Gastrocnemius medialis (tissue), 4 donors: ENCODE results near the gene USH2A. TPM values are rescaled to one million over a fixed set of nuclear protein-coding genes. Genes with fewer than 3 reads are reported as not detected.

Experiments
- ATAC-seq, 2 donors: fragments of 150-250 bp; one replicate each; pipeline ENCODE4 v1.9.1; 2016
- DNase-seq, 2 donors: peaks; one replicate each; pipeline ENCODE4 v3.0.0-alpha.2; 2019
- H3K27ac ChIP-seq, 4 donors: fragments of 200-600 bp; sonication (generic); 1 replicate in 1 of 4; 2 replicates in 3 of 4; pipeline ENCODE4 v1.5.1; 2016 to 2018; ENCODE audit warnings: mild to moderate bottlenecking in 2 of 4, moderate library complexity in 1 of 4
- H3K27me3 ChIP-seq, 3 donors: fragments of 200-600 bp; sonication (generic) in 2 of 3; 1 replicate in 1 of 3; 2 replicates in 2 of 3; pipeline versions ENCODE4 v1.5.1 to v1.6.0; 2016 to 2019; ENCODE audit warnings: mild to moderate bottlenecking in 1 of 3, moderate library complexity in 1 of 3
- H3K36me3 ChIP-seq, 2 donors: fragments of 200-600 bp; sonication (generic) in 1 of 2; one replicate each; pipeline ENCODE4 v1.5.1; 2017 to 2018
- H3K4me1 ChIP-seq, 2 donors: fragments of 200-600 bp; sonication (generic) in 1 of 2; one replicate each; pipeline ENCODE4 v1.5.1; 2016 to 2017; ENCODE audit warnings: mild to moderate bottlenecking in 2 of 2
- H3K4me3 ChIP-seq, 4 donors: fragments of 200-600 bp; sonication (generic) in 3 of 4; 1 replicate in 1 of 4; 2 replicates in 3 of 4; pipeline ENCODE4 v1.5.1; 2016 to 2019; ENCODE audit warnings: mild to moderate bottlenecking in 2 of 4
- H3K9me3 ChIP-seq, 3 donors: fragments of 200-600 bp; sonication (generic) in 2 of 3; 1 replicate in 1 of 3; 2 replicates in 2 of 3; pipeline ENCODE4 v1.5.1; 2016 to 2019
- POLR2A ChIP-seq, 2 donors: fragments of 450-650 bp; IDR thresholded peaks; one replicate each; pipeline ENCODE4 v1.6.1; 2017; ENCODE audit warnings: antibody characterized with exemption in 2 of 2, mild to moderate bottlenecking in 2 of 2, moderate library complexity in 2 of 2
- in situ Hi-C, 4 donors: fragments of 200-750 bp; cut with MboI; loops; one replicate each; pipeline versions ENCODE4 v1.15.0 to v1.8.0; 2017; ENCODE audit warnings: low sequenced_read_pairs in 4 of 4
- intact Hi-C: fragments of 100-400 bp; cut with DNase I; formaldehyde crosslinking; loops from one replicate; pipeline ENCODE4 v1.15.1; 2023; ENCODE audit warnings: low total_unique reads
- total RNA-seq, 4 donors: library from RNA; depleted of rRNA; stranded (reverse); fragments of >200 nt; gene quantifications; one replicate each; pipeline versions ENCODE4 v1.1.0 to v1.2.3, GENCODE V29; 2016
- TF ChIP-seq, protein P1 (sequence below), 5 experiments: fragments of 450-650 bp in 3 of 5; fragments of 200-600 bp in 2 of 5; sonication (generic) in 2 of 5; IDR thresholded peaks in 4 of 5; conservative IDR thresholded peaks in 1 of 5; 1 replicate in 4 of 5; 2 replicates in 1 of 5; pipeline ENCODE4 v1.5.1; 2016 to 2019; ENCODE audit warnings: antibody characterized with exemption in 5 of 5, mild to moderate bottlenecking in 3 of 5, moderate library complexity in 3 of 5

USH2A gene
- total RNA-seq, 4 donors from 2014 or later, result 0.02 TPM; not detected in 3

DNA sequence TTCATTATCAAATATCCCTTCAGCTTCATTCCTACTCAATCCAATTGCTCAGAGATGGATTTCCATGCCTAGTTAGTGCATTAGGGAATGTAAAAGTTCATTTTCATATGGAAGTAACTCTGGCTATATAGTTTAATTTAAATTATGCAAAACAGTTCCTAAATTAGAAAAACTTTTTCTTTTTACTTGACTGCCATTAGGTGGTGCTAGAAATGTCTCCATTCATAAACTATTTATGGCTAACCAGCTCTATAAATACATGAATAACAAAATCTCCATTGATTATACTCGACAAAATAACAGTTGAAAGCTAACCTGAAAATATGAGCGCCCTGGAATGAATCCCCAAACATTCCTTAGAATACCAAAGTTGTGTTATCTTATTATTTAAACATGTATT is 311.4 kb downstream of the USH2A start:
- Histone ChIP-seq H3K4me3 (no peak overlapping the region), H3K9me3 (no peaks in the 10 kb centered on the region), H3K27me3 (no peaks in the 10 kb centered on the region), H3K36me3 (no peaks in the 10 kb centered on the region), H3K27ac (no peak overlapping the region), H3K4me1 (no peaks in the 10 kb centered on the region)
- TF ChIP-seq, protein P1, sequence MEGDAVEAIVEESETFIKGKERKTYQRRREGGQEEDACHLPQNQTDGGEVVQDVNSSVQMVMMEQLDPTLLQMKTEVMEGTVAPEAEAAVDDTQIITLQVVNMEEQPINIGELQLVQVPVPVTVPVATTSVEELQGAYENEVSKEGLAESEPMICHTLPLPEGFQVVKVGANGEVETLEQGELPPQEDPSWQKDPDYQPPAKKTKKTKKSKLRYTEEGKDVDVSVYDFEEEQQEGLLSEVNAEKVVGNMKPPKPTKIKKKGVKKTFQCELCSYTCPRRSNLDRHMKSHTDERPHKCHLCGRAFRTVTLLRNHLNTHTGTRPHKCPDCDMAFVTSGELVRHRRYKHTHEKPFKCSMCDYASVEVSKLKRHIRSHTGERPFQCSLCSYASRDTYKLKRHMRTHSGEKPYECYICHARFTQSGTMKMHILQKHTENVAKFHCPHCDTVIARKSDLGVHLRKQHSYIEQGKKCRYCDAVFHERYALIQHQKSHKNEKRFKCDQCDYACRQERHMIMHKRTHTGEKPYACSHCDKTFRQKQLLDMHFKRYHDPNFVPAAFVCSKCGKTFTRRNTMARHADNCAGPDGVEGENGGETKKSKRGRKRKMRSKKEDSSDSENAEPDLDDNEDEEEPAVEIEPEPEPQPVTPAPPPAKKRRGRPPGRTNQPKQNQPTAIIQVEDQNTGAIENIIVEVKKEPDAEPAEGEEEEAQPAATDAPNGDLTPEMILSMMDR (IDR thresholded peaks at IDR 0.05 in 4 of 5, conservative IDR thresholded peaks at IDR 0.05 in 1 of 5), result no peak
- no peak for TF ChIP-seq POLR2A (IDR thresholded peaks at IDR 0.05)
- intact Hi-C loops (no loop called here), in situ Hi-C loops (no loop called here)
- ATAC-seq (no peak), DNase-seq (no peak)

DNA sequence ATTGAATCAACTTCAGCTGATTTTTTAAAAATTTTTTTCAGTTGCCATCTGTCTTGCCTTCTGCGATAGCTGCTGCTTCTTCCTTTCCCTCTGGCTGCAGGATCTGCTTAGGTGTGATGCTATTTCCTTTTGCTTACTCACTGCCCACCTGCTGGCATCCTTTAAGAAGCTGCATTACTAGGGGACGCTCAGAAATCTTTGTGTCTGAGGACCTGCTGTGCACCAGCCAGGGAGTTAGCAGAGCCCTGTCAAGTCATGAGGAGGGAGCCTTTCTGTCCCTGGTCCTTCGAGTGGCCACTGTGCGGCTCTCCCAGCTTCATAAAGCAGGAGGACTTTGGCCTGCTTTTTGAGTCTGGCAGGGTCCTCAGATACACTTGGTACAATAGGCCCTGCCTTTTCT is 327.8 kb downstream of the USH2A start:
- no peaks in the 10 kb centered on the region for H3K4me1 ChIP-seq
- DNase-seq, result no peak
- no peak overlapping the region for H3K4me3 ChIP-seq
- H3K36me3 ChIP-seq, result no peaks in the 10 kb centered on the region
- H3K9me3 ChIP-seq, result no peaks in the 10 kb centered on the region
- in situ Hi-C loops, result no loop called here
- TF ChIP-seq, protein P1 (IDR thresholded peaks at IDR 0.05 in 4 of 5, conservative IDR thresholded peaks at IDR 0.05 in 1 of 5), result no peak
- H3K27me3 ChIP-seq, result no peaks in the 10 kb centered on the region
- no peak for ATAC-seq
- intact Hi-C loops, result no loop called here
- H3K27ac ChIP-seq, result no peak overlapping the region

DNA sequence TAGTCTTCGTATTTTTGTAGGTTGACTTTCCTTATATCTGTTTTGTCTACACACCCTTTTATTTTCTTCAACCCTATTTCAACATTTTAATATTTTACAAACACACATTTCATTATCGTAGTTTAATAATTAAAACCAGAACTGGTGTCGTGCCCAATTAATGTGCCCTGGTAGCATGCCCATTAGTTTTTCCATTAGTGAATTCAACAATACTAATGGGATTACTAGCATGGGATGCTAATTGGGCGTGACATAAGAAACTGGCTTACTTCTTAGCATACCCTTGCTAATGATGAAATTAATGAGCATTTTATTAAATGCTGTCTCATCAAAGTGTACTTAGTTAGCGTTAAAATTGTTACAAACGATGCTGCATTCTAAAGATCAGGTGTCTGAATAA is 332.7 kb downstream of the USH2A start:
- no peak overlapping the region for H3K4me3 ChIP-seq
- no peaks in the 10 kb centered on the region for H3K9me3 ChIP-seq
- in situ Hi-C loops, result no loop called here
- no peak for DNase-seq
- no peaks in the 10 kb centered on the region for H3K27me3 ChIP-seq
- H3K36me3 ChIP-seq, result no peaks in the 10 kb centered on the region
- no peak for TF ChIP-seq POLR2A (IDR thresholded peaks at IDR 0.05)
- TF ChIP-seq, protein P1 (IDR thresholded peaks at IDR 0.05 in 4 of 5, conservative IDR thresholded peaks at IDR 0.05 in 1 of 5), result no peak
- H3K4me1 ChIP-seq, result no peaks in the 10 kb centered on the region
- ATAC-seq, result no peak
- H3K27ac ChIP-seq, result no peak overlapping the region
- intact Hi-C loops, result no loop called here

DNA sequence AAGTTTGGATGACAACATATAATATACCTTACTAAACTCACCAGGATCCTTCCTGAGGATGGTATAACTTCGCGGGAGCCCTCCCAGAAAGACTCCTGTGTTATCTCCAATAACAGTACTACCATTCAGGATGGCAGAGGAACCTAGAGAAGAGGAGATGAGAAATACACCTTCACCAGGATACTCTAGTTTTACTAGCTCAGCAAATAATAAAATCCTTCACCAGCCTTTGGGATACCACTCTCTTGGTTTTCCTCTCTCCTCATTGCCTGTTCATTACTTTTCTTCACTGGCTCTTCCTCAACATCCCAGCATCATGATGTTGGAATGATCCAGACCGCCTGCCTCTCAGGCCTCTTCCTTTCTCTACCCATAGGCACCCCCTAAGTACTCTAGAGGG is 336.6 kb downstream of the USH2A start:
- in situ Hi-C loops (no loop called here), intact Hi-C loops (no loop called here)
- H3K9me3 ChIP-seq, result no peaks in the 10 kb centered on the region
- H3K27me3 ChIP-seq, result no peaks in the 10 kb centered on the region
- DNase-seq, result no peak
- no peak overlapping the region for H3K27ac ChIP-seq
- no peak for TF ChIP-seq POLR2A (IDR thresholded peaks at IDR 0.05)
- TF ChIP-seq, protein P1 (IDR thresholded peaks at IDR 0.05 in 4 of 5, conservative IDR thresholded peaks at IDR 0.05 in 1 of 5), result no peak
- no peaks in the 10 kb centered on the region for H3K4me1 ChIP-seq
- ATAC-seq, result no peak
- H3K36me3 ChIP-seq, result no peaks in the 10 kb centered on the region
- H3K4me3 ChIP-seq, result no peak overlapping the region

DNA sequence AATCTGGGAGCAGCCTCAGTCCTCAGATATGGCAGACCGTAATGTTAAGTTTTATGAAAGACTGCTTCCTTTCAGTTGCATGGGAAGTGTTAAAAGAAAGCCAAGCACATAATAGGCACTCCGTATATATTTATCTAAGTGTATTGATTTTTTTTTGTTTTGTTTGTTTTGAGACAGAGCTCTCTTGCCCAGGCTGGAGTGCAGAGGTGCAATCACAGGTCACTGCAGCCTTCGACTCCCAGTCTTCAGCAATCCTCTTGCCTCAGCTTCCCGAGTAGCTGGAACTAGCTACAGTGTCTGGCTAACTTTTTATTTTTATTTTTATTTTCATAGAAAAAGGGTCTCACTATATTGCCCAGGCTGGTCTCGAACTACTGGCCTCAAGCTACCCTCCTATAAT is 341.8 kb downstream of the USH2A start:
- no peaks in the 10 kb centered on the region for H3K4me1 ChIP-seq
- TF ChIP-seq, protein P1 (IDR thresholded peaks at IDR 0.05 in 4 of 5, conservative IDR thresholded peaks at IDR 0.05 in 1 of 5), result no peak
- TF ChIP-seq POLR2A (IDR thresholded peaks at IDR 0.05), result no peak
- in situ Hi-C loops (no loop called here), intact Hi-C loops (no loop called here)
- no peaks in the 10 kb centered on the region for H3K9me3 ChIP-seq
- no peak overlapping the region for H3K27ac ChIP-seq
- no peak overlapping the region for H3K4me3 ChIP-seq
- H3K36me3 ChIP-seq, result no peaks in the 10 kb centered on the region
- ATAC-seq, result no peak
- no peaks in the 10 kb centered on the region for H3K27me3 ChIP-seq
- DNase-seq, result no peak
